ENCODE measurements around the gene WDR53.

DNA sequence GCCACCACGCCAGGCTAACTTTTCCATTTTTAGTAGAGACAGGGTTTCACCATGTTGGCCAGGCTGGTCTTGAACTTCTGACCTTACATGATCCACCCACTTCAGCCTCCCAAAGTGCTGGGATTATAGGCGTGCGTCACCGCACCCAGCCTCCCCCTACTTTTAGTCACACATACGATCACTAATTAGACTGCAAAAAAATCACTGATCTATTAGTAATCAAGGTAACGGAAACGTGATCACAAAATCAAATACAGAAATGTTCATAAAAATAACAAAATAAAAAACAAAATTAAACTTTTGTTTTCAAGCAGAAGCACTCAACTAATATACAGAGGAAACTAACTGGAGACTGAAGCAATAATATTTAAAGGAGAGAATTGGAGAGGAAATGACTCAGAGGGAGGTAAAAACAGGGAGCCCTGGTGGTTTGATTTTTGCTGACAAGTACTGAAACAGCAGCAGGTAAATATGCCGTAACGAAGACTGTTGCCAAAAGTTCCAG, 4.6 kb downstream of the WDR53 start:
- TF ChIP-seq CTCF (IDR thresholded peaks at IDR 0.05), result no peak
- TF ChIP-seq POLR2A (IDR thresholded peaks at IDR 0.05), result no peak
- no peak for TF ChIP-seq POLR2AphosphoS5 (IDR thresholded peaks at IDR 0.05; ENCODE audit: insufficient read depth in 1 of 2, low read depth in 1 of 2)
